ENCODE results near the gene ZNF575.
A peak's percentile ranks its signal among the peaks of the same experiment; 100 is the strongest.

The ZNF575 gene

GRCh38 chr19:43563816-43564457 lies 30.9 kb downstream of the ZNF575 start:
- no peak overlapping the region for H3K4me3 Mint-ChIP-seq
- DNase-seq (no peak), ATAC-seq (no peak)
- H3K9me3 Mint-ChIP-seq = peaks cover 2% of the 10 kb centered on the region
- no peaks in the 10 kb centered on the region for H3K27me3 Mint-ChIP-seq
- peaks cover 55% of the 10 kb centered on the region for H3K4me1 Mint-ChIP-seq
- H3K27ac Mint-ChIP-seq = peak overlapping the region; percentile 79
- H3K36me3 Mint-ChIP-seq (ENCODE audit: low read depth) = peaks cover 30% of the 10 kb centered on the region

- Mint-ChIP-seq H3K36me3 (ENCODE audit: low read depth) (peaks cover 28% of the 10 kb centered on the region), H3K4me1 (peaks cover 56% of the 10 kb centered on the region), H3K27ac (peak overlapping the region; percentile 79), H3K4me3 (no peak overlapping the region), H3K27me3 (no peaks in the 10 kb centered on the region), H3K9me3 (peaks cover 2% of the 10 kb centered on the region)
- ATAC-seq = no peak
- no peak for DNase-seq
These were observed 31.8 kb downstream of the ZNF575 start for GRCh38 chr19:43564800-43565199.

- ATAC-seq (no peak), DNase-seq (no peak)
- peaks cover 34% of the 10 kb centered on the region for H3K4me1 Mint-ChIP-seq
- no peaks in the 10 kb centered on the region for H3K27me3 Mint-ChIP-seq
- peak overlapping the region; percentile 18 for H3K27ac Mint-ChIP-seq
- peaks cover 5% of the 10 kb centered on the region for H3K36me3 Mint-ChIP-seq (ENCODE audit: low read depth)
- H3K9me3 Mint-ChIP-seq = no peaks in the 10 kb centered on the region
- no peak overlapping the region for H3K4me3 Mint-ChIP-seq
These were observed 36.7 kb downstream of the ZNF575 start for GRCh38 chr19:43569657-43570056.

GRCh38 chr19:43570174-43570791 lies 37.3 kb downstream of the ZNF575 start:
- H3K4me1 Mint-ChIP-seq = peaks cover 33% of the 10 kb centered on the region
- no peak for ATAC-seq

GRCh38 chr19:43572171-43572588 lies 39.2 kb downstream of the ZNF575 start:
- ATAC-seq = no peak
- H3K36me3 Mint-ChIP-seq (ENCODE audit: low read depth) = peaks cover 2% of the 10 kb centered on the region
- H3K4me1 Mint-ChIP-seq = peaks cover 38% of the 10 kb centered on the region
- no peaks in the 10 kb centered on the region for H3K27me3 Mint-ChIP-seq
- H3K4me3 Mint-ChIP-seq = no peak overlapping the region
- no peak for DNase-seq
- H3K9me3 Mint-ChIP-seq = no peaks in the 10 kb centered on the region
- no peak overlapping the region for H3K27ac Mint-ChIP-seq

More at GRCh38 chr19:43570174-43570791, 37.3 kb downstream of the ZNF575 start:
- no peak overlapping the region for H3K4me3 Mint-ChIP-seq
- no peaks in the 10 kb centered on the region for H3K27me3 Mint-ChIP-seq
- H3K27ac Mint-ChIP-seq = no peak overlapping the region
- H3K36me3 Mint-ChIP-seq (ENCODE audit: low read depth) = peaks cover 2% of the 10 kb centered on the region
- no peak for DNase-seq
- no peaks in the 10 kb centered on the region for H3K9me3 Mint-ChIP-seq

- no peak for ATAC-seq
- Mint-ChIP-seq H3K27me3 (peaks cover 2% of the 10 kb centered on the region), H3K9me3 (no peaks in the 10 kb centered on the region), H3K4me1 (peaks cover 49% of the 10 kb centered on the region), H3K27ac (peak overlapping the region; percentile 91), H3K4me3 (peak overlapping the region; percentile 96), H3K36me3 (ENCODE audit: low read depth) (peaks cover 2% of the 10 kb centered on the region)
- no peak for DNase-seq
These were observed 41.6 kb downstream of the ZNF575 start for GRCh38 chr19:43574424-43575155.

GRCh38 chr19:43575156-43575950 lies 42.4 kb downstream of the ZNF575 start, which contains the start of the genes PINLYP and XRCC1:
PINLYP (plus strand) TSS chr19:43575801; CDS start chr19:43577192, 1,391 bp downstream.
XRCC1 (minus strand) TSS chr19:43575527; CDS start chr19:43575458, 69 bp downstream.
- peaks cover 49% of the 10 kb centered on the region for H3K4me1 Mint-ChIP-seq
- H3K36me3 Mint-ChIP-seq (ENCODE audit: low read depth) = no peaks in the 10 kb centered on the region
- peak within 1 kb of the TSS; percentile 96 for H3K4me3 Mint-ChIP-seq
- H3K27me3 Mint-ChIP-seq = peaks cover 2% of the 10 kb centered on the region
- peak within 1 kb of the TSS; percentile 91 for H3K27ac Mint-ChIP-seq
- H3K9me3 Mint-ChIP-seq = no peaks in the 10 kb centered on the region
- peak; percentile 98 for ATAC-seq
- DNase-seq = peak; percentile 97

- Mint-ChIP-seq H3K36me3 (ENCODE audit: low read depth) (no peaks in the 10 kb centered on the region), H3K27ac (peak overlapping the region; percentile 91), H3K9me3 (no peaks in the 10 kb centered on the region), H3K4me1 (peaks cover 43% of the 10 kb centered on the region), H3K4me3 (peak overlapping the region; percentile 96), H3K27me3 (peaks cover 2% of the 10 kb centered on the region)
- no peak for ATAC-seq
- no peak for DNase-seq
These were observed 43.2 kb downstream of the ZNF575 start for GRCh38 chr19:43575955-43576878.

GRCh38 chr19:43578787-43579186 lies 45.8 kb downstream of the ZNF575 start:
- peak overlapping the region; percentile 86 for H3K27ac Mint-ChIP-seq
- no peaks in the 10 kb centered on the region for H3K36me3 Mint-ChIP-seq (ENCODE audit: low read depth)
- H3K9me3 Mint-ChIP-seq = no peaks in the 10 kb centered on the region
- DNase-seq = no peak
- H3K4me3 Mint-ChIP-seq = peak overlapping the region; percentile 82
- H3K27me3 Mint-ChIP-seq = peaks cover 2% of the 10 kb centered on the region
- peaks cover 40% of the 10 kb centered on the region for H3K4me1 Mint-ChIP-seq
- no peak for ATAC-seq

- peak overlapping the region; percentile 82 for H3K4me3 Mint-ChIP-seq
- no peaks in the 10 kb centered on the region for H3K9me3 Mint-ChIP-seq
- H3K4me1 Mint-ChIP-seq = peaks cover 40% of the 10 kb centered on the region
- H3K27me3 Mint-ChIP-seq = peaks cover 2% of the 10 kb centered on the region
- no peak for DNase-seq
- ATAC-seq = no peak
- H3K36me3 Mint-ChIP-seq (ENCODE audit: low read depth) = peaks cover 7% of the 10 kb centered on the region
- peak overlapping the region; percentile 78 for H3K27ac Mint-ChIP-seq
These were observed 48.5 kb downstream of the ZNF575 start for GRCh38 chr19:43581467-43581866.

- peaks cover 2% of the 10 kb centered on the region for H3K27me3 Mint-ChIP-seq
- H3K27ac Mint-ChIP-seq = no peak overlapping the region
- DNase-seq (no peak), ATAC-seq (no peak)
- H3K4me1 Mint-ChIP-seq = peaks cover 40% of the 10 kb centered on the region
- peaks cover 7% of the 10 kb centered on the region for H3K36me3 Mint-ChIP-seq (ENCODE audit: low read depth)
- no peaks in the 10 kb centered on the region for H3K9me3 Mint-ChIP-seq
- H3K4me3 Mint-ChIP-seq = no peak overlapping the region
These were observed 49.5 kb downstream of the ZNF575 start for GRCh38 chr19:43582495-43582894.

- Mint-ChIP-seq H3K27ac (peak overlapping the region; percentile 53), H3K27me3 (no peaks in the 10 kb centered on the region), H3K9me3 (no peaks in the 10 kb centered on the region), H3K4me1 (peaks cover 28% of the 10 kb centered on the region), H3K36me3 (ENCODE audit: low read depth) (peaks cover 11% of the 10 kb centered on the region), H3K4me3 (no peak overlapping the region)
- DNase-seq (no peak), ATAC-seq (no peak)
These were observed 51.5 kb downstream of the ZNF575 start for GRCh38 chr19:43584484-43584883.
